GM21526 (cell line): Measurements from ENCODE around the gene ASXL2.
"Not testable (repeated sequence)": the region's sequence is repeated elsewhere in the genome, so short reads cannot be mapped to it uniquely, and the experiment has no call there.

ENCODE experiments used
- ATAC-seq: cut with Tn5 transposase; IDR thresholded peaks from one replicate; pipeline ENCODE4 v1.9.1; 2021; ENCODE audit warnings: moderate library complexity; ENCODE audit not compliant: unreplicated experiment, low FRiP score

Gene ASXL2

GRCh38 chr2:25878361-25879132 lies at the start of gene ASXL2:
Gene ASXL2 (minus strand): TSS chr2:25878487. CDS start chr2:25878222, 265 bp downstream.
- ATAC-seq = peak; percentile 89

DNA sequence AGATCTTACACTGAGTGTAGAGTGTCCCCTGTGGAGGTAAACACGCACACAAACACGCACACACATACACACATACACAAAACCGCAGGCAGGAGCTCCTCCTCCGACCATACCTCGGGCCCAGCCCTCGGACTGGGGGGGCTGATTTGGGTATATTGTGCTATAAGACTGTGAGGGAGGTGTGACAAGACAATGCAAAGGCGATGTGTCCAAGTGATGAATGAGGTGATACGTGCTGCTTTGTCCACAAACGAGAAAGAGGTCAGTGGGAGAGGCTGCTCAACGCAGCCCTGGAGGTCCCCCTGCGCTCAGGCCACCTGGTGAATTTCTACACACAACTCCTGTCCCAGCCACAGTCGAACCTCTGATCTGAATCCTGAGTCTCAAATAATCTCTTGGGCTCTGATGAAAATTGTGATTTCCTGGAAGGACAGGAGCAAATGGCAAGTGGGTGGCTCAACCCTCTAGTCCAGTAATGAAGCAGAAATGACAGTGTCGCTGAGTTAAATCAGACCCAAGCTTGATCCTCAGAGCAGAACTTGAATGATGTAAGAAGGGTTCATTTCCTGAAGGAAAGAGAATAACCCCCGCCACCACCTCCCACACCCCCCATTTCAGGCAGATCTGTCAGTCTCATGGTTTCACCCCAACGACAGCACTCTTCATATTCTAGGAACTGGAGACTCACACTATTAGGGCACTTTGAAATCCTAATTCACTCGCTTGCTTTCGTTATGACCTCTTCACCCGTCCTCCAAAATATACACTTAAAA lies 48.9 kb upstream of the ASXL2 start:
- ATAC-seq = no peak

GRCh38 chr2:25922501-25922900 lies 44.2 kb upstream of the ASXL2 start:
- ATAC-seq = no peak

DNA sequence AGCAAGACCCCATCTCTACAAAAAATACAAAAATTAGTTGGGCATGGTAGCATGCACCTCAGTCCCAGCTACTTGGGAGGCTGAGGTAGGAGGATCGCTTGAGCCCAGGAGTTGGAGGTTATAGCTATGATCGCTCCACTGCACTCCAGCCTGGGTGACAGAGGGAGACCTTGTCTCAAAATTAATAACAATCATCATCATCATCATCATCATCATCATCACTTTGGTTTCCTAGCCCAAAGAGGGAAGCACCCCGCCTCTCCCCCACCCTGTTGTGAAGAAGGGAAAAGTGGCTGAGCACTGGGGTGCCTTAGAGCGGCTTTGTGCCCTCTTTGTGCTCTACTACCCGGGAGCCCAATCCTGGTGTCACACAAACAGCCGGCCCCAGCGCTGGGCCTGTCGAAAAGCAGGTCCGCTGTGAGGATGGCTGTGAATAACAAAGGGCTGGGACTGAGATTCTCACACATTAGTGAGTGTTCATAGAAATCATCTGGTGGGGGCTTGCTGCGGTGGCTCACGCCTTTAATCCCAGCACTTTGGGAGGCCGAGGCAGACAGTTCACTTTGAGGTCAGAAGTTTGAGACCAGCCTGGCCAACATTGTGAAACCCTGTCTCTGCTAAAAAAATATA lies 42.6 kb upstream of the ASXL2 start:
- ATAC-seq = no peak

DNA sequence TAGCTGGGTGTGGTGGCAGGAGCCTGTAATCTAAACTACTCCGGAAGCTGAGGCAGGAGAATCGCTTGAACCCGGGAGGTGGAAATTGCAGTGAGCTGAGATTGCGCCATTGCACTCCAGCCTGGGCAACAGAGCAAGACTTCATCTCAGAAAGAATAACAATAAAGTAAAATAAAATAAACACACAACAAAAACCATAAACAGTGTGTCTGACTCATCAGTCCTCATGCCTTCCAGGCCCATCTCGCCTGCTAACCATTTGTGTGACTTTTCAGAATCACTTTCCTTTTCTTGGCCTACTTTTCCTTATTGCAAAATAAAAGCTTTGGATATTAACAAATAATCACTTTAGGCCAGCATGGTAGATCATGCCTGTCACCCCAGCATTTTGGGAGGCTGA lies 42.0 kb upstream of the ASXL2 start:
- ATAC-seq = no peak

GRCh38 chr2:25917832-25918231 lies 39.5 kb upstream of the ASXL2 start:
- ATAC-seq = no peak

GRCh38 chr2:25917411-25917810 lies 39.1 kb upstream of the ASXL2 start:
- ATAC-seq = not testable (repeated sequence)

DNA sequence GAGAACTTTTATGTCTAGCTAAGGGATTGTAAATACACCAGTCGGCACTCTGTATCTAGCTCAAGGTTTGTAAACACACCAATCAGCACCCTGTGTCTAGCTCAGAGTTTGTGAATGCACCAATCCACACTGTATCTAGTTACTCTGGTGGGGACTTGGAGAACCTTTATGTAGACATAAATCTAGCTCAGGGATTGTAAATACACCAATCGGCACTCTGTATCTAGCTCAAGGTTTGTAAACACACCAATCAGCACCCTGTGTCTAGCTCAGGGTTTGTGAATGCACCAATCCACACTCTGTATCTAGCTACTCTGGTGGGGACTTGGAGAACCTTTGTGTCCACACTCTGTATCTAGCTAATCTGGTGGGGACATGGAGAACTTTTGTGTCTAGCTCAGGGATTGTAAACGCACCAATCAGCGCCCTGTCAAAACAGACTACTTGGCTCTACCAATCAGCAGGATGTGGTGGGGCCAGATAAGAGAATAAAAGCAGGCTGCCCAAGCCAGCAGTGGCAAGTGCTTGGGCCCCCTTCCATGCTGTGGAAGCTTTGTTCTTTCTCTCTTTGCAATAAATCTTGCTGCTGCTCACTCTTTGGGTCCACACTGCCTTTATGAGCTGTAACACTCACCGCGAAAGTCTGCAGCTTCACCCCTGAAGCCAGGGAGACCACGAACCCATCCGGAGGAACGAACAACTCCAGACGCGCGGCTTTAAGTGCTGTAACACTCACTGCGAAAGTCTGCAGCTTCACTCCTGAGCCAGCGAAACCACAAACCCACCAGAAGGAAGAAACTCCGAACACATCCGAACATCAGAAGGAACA lies 37.9 kb upstream of the ASXL2 start:
- ATAC-seq = not testable (repeated sequence)

DNA sequence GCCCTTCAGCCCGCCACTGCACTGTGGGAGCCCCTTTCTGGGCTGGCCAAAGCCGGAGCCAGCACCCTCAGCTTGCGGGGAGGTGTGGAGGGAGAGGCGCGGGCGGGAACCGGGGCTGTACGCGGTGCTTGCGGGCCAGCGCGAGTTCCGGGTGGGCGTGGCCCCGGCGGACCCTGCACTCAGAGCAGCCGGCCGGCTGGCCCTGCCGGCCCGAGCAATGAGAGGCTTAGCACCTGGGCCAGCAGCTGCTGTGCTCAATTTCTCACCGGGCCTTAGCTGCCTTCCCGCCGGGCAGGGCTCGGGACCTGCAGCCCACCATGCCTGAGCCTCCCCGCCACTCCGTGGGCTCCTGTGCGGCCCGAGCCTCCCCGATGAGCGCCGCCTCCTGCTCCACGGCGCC lies 37.1 kb upstream of the ASXL2 start:
- ATAC-seq = not testable (repeated sequence)

DNA sequence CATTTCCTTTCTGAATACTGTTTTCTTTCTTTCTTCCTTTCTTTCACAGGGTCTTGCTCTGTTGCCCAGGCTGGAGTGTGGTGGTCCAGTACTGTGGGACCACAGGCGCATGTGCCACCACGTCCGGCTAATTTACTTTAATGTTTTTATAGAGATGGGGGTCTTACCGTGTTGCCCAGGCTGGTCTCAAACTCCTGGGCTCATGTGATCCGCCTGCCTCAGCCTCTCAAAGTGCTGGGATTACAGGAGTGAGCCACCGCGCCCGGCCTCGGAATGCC lies 35.3 kb upstream of the ASXL2 start:
- ATAC-seq = not testable (repeated sequence)

- no peak for ATAC-seq
These were observed 34.8 kb upstream of the ASXL2 start for GRCh38 chr2:25912851-25913695.

- ATAC-seq = not testable (repeated sequence)
These were observed 31.3 kb upstream of the ASXL2 start for GRCh38 chr2:25909574-25909973.

DNA sequence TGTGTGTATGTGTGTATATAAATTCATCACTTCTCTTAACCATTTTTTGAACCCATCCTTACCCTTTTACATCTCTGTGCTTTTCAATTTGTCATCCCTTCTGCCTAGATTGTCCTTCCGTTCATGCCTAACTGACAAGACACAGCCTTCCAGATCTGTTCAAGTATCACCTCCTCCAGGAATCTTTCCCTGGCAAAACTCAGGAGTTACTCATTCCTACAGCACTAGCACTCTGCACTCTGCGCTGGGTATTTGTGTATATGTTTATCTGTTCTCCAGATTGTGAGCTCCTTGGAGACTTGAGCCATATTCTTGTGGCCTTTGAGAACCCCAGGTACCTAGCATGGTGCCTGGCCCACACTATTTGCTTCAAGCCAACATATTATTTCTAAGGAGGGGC lies 26.8 kb upstream of the ASXL2 start:
- no peak for ATAC-seq

GRCh38 chr2:25903216-25903776 lies 25.0 kb upstream of the ASXL2 start:
- ATAC-seq = no peak

- no peak for ATAC-seq
These were observed 21.2 kb upstream of the ASXL2 start for GRCh38 chr2:25899404-25899970.

DNA sequence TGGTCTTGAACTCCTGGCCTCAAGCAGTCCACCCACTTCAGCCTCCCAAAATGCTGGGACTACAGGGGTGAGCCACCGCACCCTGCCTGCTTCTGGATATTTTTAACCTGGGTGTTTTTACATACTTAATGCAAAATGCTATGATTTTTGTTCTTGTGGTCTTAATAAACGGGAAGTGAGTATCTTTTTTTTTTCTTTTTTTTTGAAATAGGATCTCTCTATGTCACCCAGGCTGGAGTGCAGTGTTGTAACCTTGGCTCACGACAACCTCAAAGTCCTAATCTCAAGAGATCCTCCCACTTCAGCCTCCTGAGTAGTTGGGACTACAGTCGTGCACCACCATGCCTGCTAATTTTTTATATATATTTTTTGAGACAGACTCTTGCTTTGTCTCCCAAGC lies 19.2 kb upstream of the ASXL2 start:
- no peak for ATAC-seq

DNA sequence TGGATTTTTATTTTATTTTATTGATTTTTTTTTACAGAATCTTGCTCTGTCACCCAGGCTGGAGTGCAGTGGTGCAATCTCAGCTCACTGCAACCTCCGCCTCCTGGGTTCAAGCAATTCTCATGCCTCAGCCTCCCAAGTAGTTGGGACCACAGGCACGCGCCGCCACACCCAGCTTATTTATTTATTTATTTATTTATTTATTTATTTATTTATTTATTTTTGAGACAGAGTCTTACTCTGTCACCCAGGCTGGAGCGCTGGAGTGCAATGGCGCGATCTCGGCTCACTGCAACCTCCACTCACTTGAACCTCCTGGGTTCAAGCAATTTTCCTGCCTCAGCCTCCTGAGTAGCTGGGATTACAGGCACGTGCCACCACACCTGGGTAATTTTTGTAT lies 18.0 kb upstream of the ASXL2 start:
- not testable (repeated sequence) for ATAC-seq

- ATAC-seq = no peak
These were observed 17.3 kb upstream of the ASXL2 start for GRCh38 chr2:25895610-25896009.

GRCh38 chr2:25895018-25895417 lies 16.7 kb upstream of the ASXL2 start:
- ATAC-seq = no peak
